ENCODE measurements around the gene TXLNG.

DNA sequence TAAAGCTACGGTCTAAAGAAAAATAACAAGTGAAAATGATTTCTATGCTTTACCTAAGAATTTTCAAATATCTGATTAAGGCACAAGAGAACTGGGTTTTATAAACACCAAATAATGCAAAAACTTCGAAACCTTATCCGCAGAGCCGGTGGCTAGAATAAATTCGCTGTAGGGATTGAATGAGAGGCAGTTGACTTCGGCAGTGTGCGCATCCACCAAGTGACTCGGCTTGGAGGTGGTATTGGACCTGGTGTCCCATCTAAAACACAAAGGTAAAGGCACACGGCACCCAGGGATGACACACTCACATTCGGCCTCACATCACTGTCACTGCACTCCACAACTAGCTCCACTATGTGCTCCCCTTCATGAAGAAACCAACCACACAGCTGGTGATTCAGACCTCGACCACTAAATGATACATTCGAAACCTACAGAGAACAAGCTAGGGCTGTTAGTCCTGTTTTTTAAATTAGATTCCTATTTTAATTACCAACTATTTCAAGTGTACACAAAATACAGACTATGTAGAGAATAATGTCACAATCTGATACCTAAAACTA lies 66.4 kb downstream of the TXLNG start:
- TF ChIP-seq, protein P1, sequence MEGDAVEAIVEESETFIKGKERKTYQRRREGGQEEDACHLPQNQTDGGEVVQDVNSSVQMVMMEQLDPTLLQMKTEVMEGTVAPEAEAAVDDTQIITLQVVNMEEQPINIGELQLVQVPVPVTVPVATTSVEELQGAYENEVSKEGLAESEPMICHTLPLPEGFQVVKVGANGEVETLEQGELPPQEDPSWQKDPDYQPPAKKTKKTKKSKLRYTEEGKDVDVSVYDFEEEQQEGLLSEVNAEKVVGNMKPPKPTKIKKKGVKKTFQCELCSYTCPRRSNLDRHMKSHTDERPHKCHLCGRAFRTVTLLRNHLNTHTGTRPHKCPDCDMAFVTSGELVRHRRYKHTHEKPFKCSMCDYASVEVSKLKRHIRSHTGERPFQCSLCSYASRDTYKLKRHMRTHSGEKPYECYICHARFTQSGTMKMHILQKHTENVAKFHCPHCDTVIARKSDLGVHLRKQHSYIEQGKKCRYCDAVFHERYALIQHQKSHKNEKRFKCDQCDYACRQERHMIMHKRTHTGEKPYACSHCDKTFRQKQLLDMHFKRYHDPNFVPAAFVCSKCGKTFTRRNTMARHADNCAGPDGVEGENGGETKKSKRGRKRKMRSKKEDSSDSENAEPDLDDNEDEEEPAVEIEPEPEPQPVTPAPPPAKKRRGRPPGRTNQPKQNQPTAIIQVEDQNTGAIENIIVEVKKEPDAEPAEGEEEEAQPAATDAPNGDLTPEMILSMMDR (conservative IDR thresholded peaks at IDR 0.05 in 1 of 2, IDR thresholded peaks at IDR 0.05 in 1 of 2; ENCODE audit: extremely low read depth in 1 of 2, insufficient read depth in 1 of 2, low read depth in 1 of 2, low read length in 2 of 2): no peak
- TF ChIP-seq EZH2 (IDR thresholded peaks at IDR 0.05; ENCODE audit: borderline replicate concordance, low read length): no peak
